Activated CD4-positive, alpha-beta T cell treated with anti-CD3 and anti-CD28 coated beads for 4 hours (primary cell): ENCODE data around the gene EPAS1.

Experiments used
- DNase-seq, 2 donors: peaks; one replicate each; pipeline ENCODE4 v3.0.0-alpha.2; 2020

Gene EPAS1

GRCh38 chr2:46367286-46367685 is 70.1 kb downstream of the EPAS1 start:
- DNase-seq, result no peak

GRCh38 chr2:46368401-46368800 is 71.2 kb downstream of the EPAS1 start:
- no peak for DNase-seq

GRCh38 chr2:46369783-46370182 is 72.6 kb downstream of the EPAS1 start:
- no peak for DNase-seq

GRCh38 chr2:46371854-46372253 is 74.6 kb downstream of the EPAS1 start:
- DNase-seq, result no peak

- no peak for DNase-seq
These were observed 75.3 kb downstream of the EPAS1 start for GRCh38 chr2:46372475-46372874.

- no peak for DNase-seq
These were observed 76.0 kb downstream of the EPAS1 start for GRCh38 chr2:46373238-46373637.

- no peak for DNase-seq
These were observed 78.4 kb downstream of the EPAS1 start for GRCh38 chr2:46375566-46376125.

- DNase-seq, result no peak
These were observed 79.4 kb downstream of the EPAS1 start for GRCh38 chr2:46376586-46376985.

- no peak for DNase-seq
These were observed 79.9 kb downstream of the EPAS1 start for GRCh38 chr2:46377101-46377581.

GRCh38 chr2:46377666-46378560 is 80.7 kb downstream of the EPAS1 start:
- DNase-seq, result no peak

GRCh38 chr2:46378616-46379015 is 81.4 kb downstream of the EPAS1 start:
- no peak for DNase-seq

- no peak for DNase-seq
These were observed 82.2 kb downstream of the EPAS1 start for GRCh38 chr2:46379213-46380037.

GRCh38 chr2:46380038-46380940 is 83.1 kb downstream of the EPAS1 start:
- no peak for DNase-seq

GRCh38 chr2:46381263-46381849 is 84.1 kb downstream of the EPAS1 start:
- no peak for DNase-seq

GRCh38 chr2:46381871-46382270 is 84.7 kb downstream of the EPAS1 start:
- no peak for DNase-seq

- no peak for DNase-seq
These were observed 85.3 kb downstream of the EPAS1 start for GRCh38 chr2:46382331-46383112.

GRCh38 chr2:46383113-46383395 is 85.8 kb downstream of the EPAS1 start:
- no peak for DNase-seq

GRCh38 chr2:46383784-46384456 is 86.7 kb downstream of the EPAS1 start:
- DNase-seq, result no peak

GRCh38 chr2:46384457-46384815 is 87.2 kb downstream of the EPAS1 start:
- no peak for DNase-seq

- DNase-seq, result no peak
These were observed 88.8 kb downstream of the EPAS1 start for GRCh38 chr2:46385786-46386577.
